OCI-LY7 (cell line): ENCODE results near the gene HNRNPAB. TPM values are rescaled to one million over a fixed set of nuclear protein-coding genes. Genes with fewer than 3 reads are reported as not detected.

Experiments
- BruUV-seq: library from RNA; stranded (reverse); fragments of 400-500 nt; replicated peaks from 2 replicates; lab custom pipeline; 2021; lab: Mats Ljungman, UMichigan
- CTCF ChIA-PET: fragments of 300-600 bp; sonication (Branson Sonifier 250); formaldehyde crosslinking; loops from one replicate; lab custom pipeline; 2022; ENCODE audit warnings: antibody characterized with exemption; ENCODE audit not compliant: unreplicated experiment; lab: Charles Lee
- POLR2A ChIA-PET: fragments of 300-600 bp; sonication (Branson Sonifier 250); formaldehyde crosslinking; loops from one replicate; lab custom pipeline; 2022; ENCODE audit warnings: antibody characterized with exemption; lab: Charles Lee
- DNase-seq: peaks from one replicate; pipeline ENCODE4 v3.0.0-alpha.2; 2015; ENCODE audit warnings: low spot score
- H2AFZ ChIP-seq: fragments of 200-600 bp; sonication (generic), shearing (Covaris generic); 2 replicates; pipeline ENCODE4 v1.6.1; 2014; ENCODE audit warnings: mild to moderate bottlenecking, antibody characterized with exemption, low read length, moderate library complexity
- H3K27ac ChIP-seq: fragments of 200-600 bp; sonication (generic); 2 replicates; pipeline ENCODE4 v1.5.1; 2014; ENCODE audit warnings: mixed run types, low read depth, mild to moderate bottlenecking, moderate library complexity, low read length, inconsistent platforms; ENCODE audit not compliant: poor library complexity, severe bottlenecking
- H3K36me3 ChIP-seq: fragments of 200-600 bp; sonication (generic); 2 replicates; pipeline ENCODE4 v1.6.1; 2014; ENCODE audit warnings: mild to moderate bottlenecking, antibody characterized with exemption, low read length, moderate library complexity, mixed read lengths; ENCODE audit not compliant: insufficient read depth
- H3K4me1 ChIP-seq: fragments of 200-600 bp; sonication (generic); 2 replicates; pipeline ENCODE4 v1.5.1; 2014; ENCODE audit warnings: mild to moderate bottlenecking, low read length; ENCODE audit not compliant: insufficient read depth, poor library complexity, severe bottlenecking
- H3K4me2 ChIP-seq: fragments of 200-600 bp; sonication (generic); 2 replicates; pipeline ENCODE4 v1.6.1; 2014; ENCODE audit warnings: mild to moderate bottlenecking, low read length
- H3K4me3 ChIP-seq: fragments of 200-600 bp; sonication (generic); 2 replicates; pipeline ENCODE4 v1.5.1; 2014; ENCODE audit warnings: mild to moderate bottlenecking, low read depth, low read length; ENCODE audit not compliant: poor library complexity, severe bottlenecking
- H3K79me2 ChIP-seq: fragments of 200-600 bp; sonication (generic); 2 replicates; pipeline ENCODE4 v1.6.1; 2016; ENCODE audit warnings: low read depth, mild to moderate bottlenecking, low read length, moderate library complexity, mixed read lengths; ENCODE audit not compliant: insufficient read depth
- H3K9me2 ChIP-seq: fragments of 200-600 bp; sonication (generic); 2 replicates; pipeline ENCODE4 v1.6.1; 2016; ENCODE audit warnings: mild to moderate bottlenecking, low read length, mixed read lengths; ENCODE audit not compliant: insufficient read depth
- H3K9me3 ChIP-seq: fragments of 200-600 bp; sonication (generic); 2 replicates; pipeline ENCODE4 v1.6.1; 2014; ENCODE audit warnings: mild to moderate bottlenecking, mixed run types, low read length, mixed read lengths
- H4K20me1 ChIP-seq: fragments of 200-600 bp; sonication (generic); 2 replicates; pipeline ENCODE4 v1.6.1; 2014; ENCODE audit warnings: mild to moderate bottlenecking, antibody characterized with exemption, low read length, moderate library complexity, mixed read lengths; ENCODE audit not compliant: insufficient read depth
- EZH2phosphoT487 ChIP-seq: fragments of 200-600 bp; sonication (generic); IDR thresholded peaks from 2 replicates; pipeline ENCODE4 v1.6.1; 2018; ENCODE audit warnings: low read depth, borderline replicate concordance, mild to moderate bottlenecking, mixed run types, antibody characterized with exemption, low read length, moderate library complexity, mixed read lengths
- intact Hi-C: fragments of 100-400 bp; cut with micrococcal nuclease; formaldehyde crosslinking; loops from one replicate; pipeline ENCODE4 v1.10.0; 2022; ENCODE audit not compliant: unreplicated experiment
- total RNA-seq, 2 experiments: library from RNA; depleted of rRNA in 1 of 2; stranded (reverse); fragments of >200 nt in 1 of 2; shearing (Covaris generic) in 1 of 2; gene quantifications; 2 replicates each; pipeline ENCODE4 v1.2.3, GENCODE V29; 2014 to 2022
- TF ChIP-seq, protein P1 (sequence below): fragments of 200-600 bp; sonication (generic); conservative IDR thresholded peaks from 2 replicates; pipeline ENCODE4 v1.5.1; 2014; ENCODE audit warnings: mild to moderate bottlenecking, antibody characterized with exemption, low read length, moderate library complexity, mixed read lengths

HNRNPAB gene
- total RNA-seq, 2 experiments from 2014 or later, result 146 to 350 TPM

DNA sequence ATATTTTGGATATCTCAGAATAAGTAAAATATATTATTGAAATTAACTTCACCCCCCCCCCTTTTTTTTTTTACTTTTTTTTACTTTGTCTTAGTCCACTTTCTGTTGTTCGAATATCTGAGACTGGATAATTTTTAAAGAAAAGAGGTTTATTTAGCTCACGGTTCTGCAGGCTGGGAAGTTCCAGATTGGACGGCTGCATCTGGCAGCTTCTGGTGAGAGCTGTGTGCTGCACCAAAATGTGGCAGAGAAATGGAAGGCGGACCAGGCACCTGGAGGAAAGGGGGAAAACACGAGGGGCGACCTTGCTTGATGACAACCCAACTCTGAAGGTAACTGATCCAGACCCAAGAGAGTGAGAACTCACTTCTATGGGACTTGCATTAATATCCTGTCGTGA, 11.5 kb upstream of the HNRNPAB start:
- intact Hi-C loops, result no loop called here
- H3K36me3 ChIP-seq, result no peaks in the 10 kb centered on the region
- ChIA-PET CTCF (no interaction called here), POLR2A (interaction anchor here (0.6 kb wide), 1 partner anchor 39 kb away, joined by 5 read pairs; no protein-coding TSS in a partner anchor)
- H3K4me1 ChIP-seq, result no peaks in the 10 kb centered on the region
- no peak overlapping the region for H3K4me2 ChIP-seq
- no peaks in the 10 kb centered on the region for H4K20me1 ChIP-seq
- H3K27ac ChIP-seq, result no peak overlapping the region
- no peaks in the 10 kb centered on the region for H3K9me3 ChIP-seq
- H3K4me3 ChIP-seq, result no peak overlapping the region
- no peak overlapping the region for H2AFZ ChIP-seq
- TF ChIP-seq EZH2phosphoT487, result no peak
- TF ChIP-seq, protein P1, sequence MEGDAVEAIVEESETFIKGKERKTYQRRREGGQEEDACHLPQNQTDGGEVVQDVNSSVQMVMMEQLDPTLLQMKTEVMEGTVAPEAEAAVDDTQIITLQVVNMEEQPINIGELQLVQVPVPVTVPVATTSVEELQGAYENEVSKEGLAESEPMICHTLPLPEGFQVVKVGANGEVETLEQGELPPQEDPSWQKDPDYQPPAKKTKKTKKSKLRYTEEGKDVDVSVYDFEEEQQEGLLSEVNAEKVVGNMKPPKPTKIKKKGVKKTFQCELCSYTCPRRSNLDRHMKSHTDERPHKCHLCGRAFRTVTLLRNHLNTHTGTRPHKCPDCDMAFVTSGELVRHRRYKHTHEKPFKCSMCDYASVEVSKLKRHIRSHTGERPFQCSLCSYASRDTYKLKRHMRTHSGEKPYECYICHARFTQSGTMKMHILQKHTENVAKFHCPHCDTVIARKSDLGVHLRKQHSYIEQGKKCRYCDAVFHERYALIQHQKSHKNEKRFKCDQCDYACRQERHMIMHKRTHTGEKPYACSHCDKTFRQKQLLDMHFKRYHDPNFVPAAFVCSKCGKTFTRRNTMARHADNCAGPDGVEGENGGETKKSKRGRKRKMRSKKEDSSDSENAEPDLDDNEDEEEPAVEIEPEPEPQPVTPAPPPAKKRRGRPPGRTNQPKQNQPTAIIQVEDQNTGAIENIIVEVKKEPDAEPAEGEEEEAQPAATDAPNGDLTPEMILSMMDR, result no peak
- no TSS peak for BruUV-seq
- no peaks in the 10 kb centered on the region for H3K79me2 ChIP-seq
- H3K9me2 ChIP-seq, result no peaks in the 10 kb centered on the region
- no peak for DNase-seq

DNA sequence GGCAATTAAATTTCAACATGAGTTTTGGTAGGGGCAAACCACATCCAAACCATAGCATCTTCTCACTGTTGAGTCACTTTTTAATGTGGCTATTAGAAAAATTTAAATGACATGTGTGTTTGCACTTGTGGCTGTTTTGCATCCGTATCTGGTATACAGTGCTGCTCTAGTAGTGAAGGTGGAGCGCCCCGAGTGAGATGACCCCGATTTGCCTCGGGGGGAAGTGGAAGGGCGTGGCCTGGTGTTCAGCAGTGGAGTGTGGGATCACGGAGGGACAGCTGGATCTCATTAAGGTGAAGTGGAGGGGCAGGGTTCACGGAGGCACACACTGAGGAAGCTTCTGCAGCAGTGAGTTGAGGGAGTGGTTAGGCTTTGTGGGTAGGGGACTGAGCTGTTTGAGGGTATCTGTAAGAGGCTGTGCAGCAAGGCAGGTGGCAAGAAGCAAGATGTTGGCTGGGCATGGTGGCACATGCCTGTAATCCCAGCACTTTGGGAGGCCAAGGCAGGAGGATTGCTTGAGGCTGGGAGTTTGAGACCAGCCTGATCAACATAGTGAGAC, 11.0 kb upstream of the HNRNPAB start:
- no peaks in the 10 kb centered on the region for H3K36me3 ChIP-seq
- H4K20me1 ChIP-seq, result no peaks in the 10 kb centered on the region
- no peaks in the 10 kb centered on the region for H3K4me1 ChIP-seq
- H2AFZ ChIP-seq, result no peak overlapping the region
- no TSS peak for BruUV-seq
- H3K79me2 ChIP-seq, result no peaks in the 10 kb centered on the region
- no peak for TF ChIP-seq EZH2phosphoT487
- TF ChIP-seq, protein P1, result no peak
- intact Hi-C loops, result no loop called here
- no peaks in the 10 kb centered on the region for H3K9me3 ChIP-seq
- no peak for DNase-seq
- H3K4me2 ChIP-seq, result no peak overlapping the region
- no peak overlapping the region for H3K27ac ChIP-seq
- ChIA-PET POLR2A (interaction anchor here (0.6 kb wide), 1 partner anchor 38 kb away, joined by 5 read pairs; no protein-coding TSS in a partner anchor), CTCF (no interaction called here)
- no peak overlapping the region for H3K4me3 ChIP-seq
- no peaks in the 10 kb centered on the region for H3K9me2 ChIP-seq

- no peaks in the 10 kb centered on the region for H3K9me3 ChIP-seq
- no peak for DNase-seq
- no peak overlapping the region for H2AFZ ChIP-seq
- POLR2A ChIA-PET, result no interaction called here
- no peak overlapping the region for H3K4me2 ChIP-seq
- H4K20me1 ChIP-seq, result no peaks in the 10 kb centered on the region
- no peak overlapping the region for H3K4me3 ChIP-seq
- TF ChIP-seq, protein P1, result no peak
- TF ChIP-seq EZH2phosphoT487, result no peak
- H3K9me2 ChIP-seq, result no peaks in the 10 kb centered on the region
- CTCF ChIA-PET, result no interaction called here
- no peaks in the 10 kb centered on the region for H3K4me1 ChIP-seq
- no peaks in the 10 kb centered on the region for H3K79me2 ChIP-seq
- intact Hi-C loops, result no loop called here
- H3K27ac ChIP-seq, result no peak overlapping the region
- H3K36me3 ChIP-seq, result no peaks in the 10 kb centered on the region
- no TSS peak for BruUV-seq
Observed at GRCh38 chr5:178194026-178194425, 10.3 kb upstream of the HNRNPAB start.
